Loucy (cell line): ENCODE data around the gene COIL.
A peak's percentile ranks its signal among the peaks of the same experiment; 100 is the strongest.

Experiments used
- H2AFZ ChIP-seq: fragments of 200-600 bp; sonication (generic); 2 replicates; pipeline ENCODE4 v1.6.0; 2016; ENCODE audit warnings: antibody characterized with exemption, mild to moderate bottlenecking, low read length, moderate library complexity
- H3F3A ChIP-seq: fragments of 200-600 bp; 2 replicates; pipeline ENCODE4 v1.6.0; 2016; ENCODE audit warnings: antibody characterized with exemption, low read depth, mild to moderate bottlenecking
- H3K27me3 ChIP-seq: fragments of 200-600 bp; sonication (generic); 2 replicates; pipeline ENCODE4 v1.6.1; 2014; ENCODE audit warnings: low read length, mild to moderate bottlenecking; ENCODE audit not compliant: insufficient read depth, poor library complexity, severe bottlenecking
- H3K36me3 ChIP-seq: fragments of 200-600 bp; sonication (generic); 2 replicates; pipeline ENCODE4 v1.6.1; 2016; ENCODE audit warnings: low read length; ENCODE audit not compliant: insufficient read depth
- H3K4me1 ChIP-seq: fragments of 200-600 bp; sonication (generic); 2 replicates; pipeline ENCODE4 v1.5.1; 2014; ENCODE audit warnings: low read length, mild to moderate bottlenecking; ENCODE audit not compliant: insufficient read depth, poor library complexity, severe bottlenecking
- H3K4me2 ChIP-seq: fragments of 200-600 bp; sonication (generic); 2 replicates; pipeline ENCODE4 v1.6.0; 2014; ENCODE audit warnings: antibody characterized with exemption, low read length, low read depth, mild to moderate bottlenecking; ENCODE audit not compliant: poor library complexity, severe bottlenecking
- H3K4me3 ChIP-seq: fragments of 200-600 bp; sonication (generic); 2 replicates; pipeline ENCODE4 v1.5.1; 2014; ENCODE audit warnings: low read length, mild to moderate bottlenecking, mixed read lengths; ENCODE audit not compliant: poor library complexity, severe bottlenecking
- H3K79me2 ChIP-seq: fragments of 200-600 bp; sonication (generic); 2 replicates; pipeline ENCODE4 v1.6.1; 2014; ENCODE audit warnings: low read length; ENCODE audit not compliant: insufficient read depth
- H3K9ac ChIP-seq: fragments of 200-600 bp; sonication (generic); 2 replicates; pipeline ENCODE4 v1.6.0; 2014; ENCODE audit warnings: mild to moderate bottlenecking, low read depth, low read length, moderate library complexity; ENCODE audit not compliant: poor library complexity, severe bottlenecking
- H3K9me2 ChIP-seq: fragments of 200-600 bp; sonication (generic); replicated peaks from 2 replicates; pipeline ENCODE4 v1.6.1; 2016; ENCODE audit warnings: low read depth, low read length, mixed read lengths
- H3K9me3 ChIP-seq: fragments of 200-600 bp; sonication (generic); 2 replicates; pipeline ENCODE4 v1.6.1; 2014; ENCODE audit warnings: mild to moderate bottlenecking, antibody characterized with exemption, low read length, low read depth; ENCODE audit not compliant: insufficient read depth
- H4K20me1 ChIP-seq: fragments of 200-600 bp; sonication (generic); 2 replicates; pipeline ENCODE4 v1.6.0; 2014; ENCODE audit warnings: antibody characterized with exemption, low read length, mild to moderate bottlenecking; ENCODE audit not compliant: insufficient read depth, poor library complexity, severe bottlenecking
- EZH2phosphoT487 ChIP-seq: fragments of 200-600 bp; IDR thresholded peaks from 2 replicates; pipeline ENCODE4 v1.6.1; 2018; ENCODE audit warnings: antibody characterized with exemption, mild to moderate bottlenecking, moderate library complexity, borderline replicate concordance
- TF ChIP-seq, protein P1 (sequence below): fragments of 200-600 bp; sonication (generic); conservative IDR thresholded peaks from 2 replicates; pipeline ENCODE4 v1.5.1; 2014; ENCODE audit warnings: mild to moderate bottlenecking, antibody characterized with exemption, low read length

COIL gene

DNA sequence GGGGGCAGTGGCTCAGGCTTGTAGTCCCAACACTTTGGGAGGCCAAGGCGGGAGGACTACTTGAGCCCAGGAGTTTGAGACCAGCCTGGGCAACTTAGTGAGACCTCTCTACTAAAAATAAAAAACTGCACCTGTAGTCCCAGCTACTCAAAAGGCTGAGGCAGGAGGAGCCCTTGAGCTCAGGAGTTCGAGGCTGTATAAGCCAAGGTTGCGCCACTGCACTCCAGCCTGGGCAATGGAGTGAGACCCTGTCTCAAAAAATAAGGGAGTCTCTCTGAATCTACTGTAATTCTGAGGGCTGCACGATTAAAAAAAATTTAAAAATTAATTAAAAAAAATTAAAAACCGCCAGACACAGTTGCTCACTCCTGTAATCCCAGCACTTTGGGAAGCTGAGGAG, 3.9 kb downstream of the COIL start:
- TF ChIP-seq, protein P1, sequence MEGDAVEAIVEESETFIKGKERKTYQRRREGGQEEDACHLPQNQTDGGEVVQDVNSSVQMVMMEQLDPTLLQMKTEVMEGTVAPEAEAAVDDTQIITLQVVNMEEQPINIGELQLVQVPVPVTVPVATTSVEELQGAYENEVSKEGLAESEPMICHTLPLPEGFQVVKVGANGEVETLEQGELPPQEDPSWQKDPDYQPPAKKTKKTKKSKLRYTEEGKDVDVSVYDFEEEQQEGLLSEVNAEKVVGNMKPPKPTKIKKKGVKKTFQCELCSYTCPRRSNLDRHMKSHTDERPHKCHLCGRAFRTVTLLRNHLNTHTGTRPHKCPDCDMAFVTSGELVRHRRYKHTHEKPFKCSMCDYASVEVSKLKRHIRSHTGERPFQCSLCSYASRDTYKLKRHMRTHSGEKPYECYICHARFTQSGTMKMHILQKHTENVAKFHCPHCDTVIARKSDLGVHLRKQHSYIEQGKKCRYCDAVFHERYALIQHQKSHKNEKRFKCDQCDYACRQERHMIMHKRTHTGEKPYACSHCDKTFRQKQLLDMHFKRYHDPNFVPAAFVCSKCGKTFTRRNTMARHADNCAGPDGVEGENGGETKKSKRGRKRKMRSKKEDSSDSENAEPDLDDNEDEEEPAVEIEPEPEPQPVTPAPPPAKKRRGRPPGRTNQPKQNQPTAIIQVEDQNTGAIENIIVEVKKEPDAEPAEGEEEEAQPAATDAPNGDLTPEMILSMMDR = no peak
- no peak for TF ChIP-seq EZH2phosphoT487
- Histone ChIP-seq H3K4me2 (peak overlapping the region; percentile 53), H4K20me1 (peaks cover 34% of the 10 kb centered on the region), H3K9me2 (no peaks in the 10 kb centered on the region), H3F3A (no peaks in the 10 kb centered on the region), H3K4me3 (peak overlapping the region; percentile 15), H3K4me1 (peaks cover 43% of the 10 kb centered on the region), H2AFZ (no peak overlapping the region), H3K27me3 (no peaks in the 10 kb centered on the region), H3K9me3 (no peaks in the 10 kb centered on the region), H3K9ac (no peak overlapping the region), H3K79me2 (peaks cover 75% of the 10 kb centered on the region), H3K36me3 (no peaks in the 10 kb centered on the region)

DNA sequence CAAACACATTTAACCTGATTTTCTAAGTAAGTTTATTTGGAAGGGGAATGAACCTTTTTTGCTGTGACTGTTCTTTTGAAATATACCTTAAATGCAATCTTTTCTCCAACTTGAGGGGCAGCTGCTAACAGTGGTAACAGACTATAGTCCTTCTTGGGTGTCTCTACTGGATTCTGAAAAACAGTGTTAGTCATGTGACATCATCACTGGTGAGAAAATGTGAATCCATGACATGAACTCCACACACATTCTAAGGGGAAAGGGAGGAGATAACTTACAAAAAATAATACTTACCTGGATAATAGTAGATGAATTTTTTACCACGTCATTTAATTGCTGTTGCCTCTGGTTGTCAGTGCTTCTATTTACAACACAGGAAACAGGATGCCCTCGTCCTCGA, 11.3 kb downstream of the COIL start:
- peaks cover 46% of the 10 kb centered on the region for H3K36me3 ChIP-seq
- H3K4me2 ChIP-seq = no peak overlapping the region
- H3K9ac ChIP-seq = no peak overlapping the region
- H3K9me2 ChIP-seq = no peaks in the 10 kb centered on the region
- no peak for TF ChIP-seq EZH2phosphoT487
- TF ChIP-seq, protein P1 = no peak
- no peaks in the 10 kb centered on the region for H3K9me3 ChIP-seq
- H3K27me3 ChIP-seq = no peaks in the 10 kb centered on the region
- no peaks in the 10 kb centered on the region for H3F3A ChIP-seq
- H3K79me2 ChIP-seq = peaks cover 44% of the 10 kb centered on the region
- peaks cover 15% of the 10 kb centered on the region for H4K20me1 ChIP-seq
- no peak overlapping the region for H2AFZ ChIP-seq
- H3K4me3 ChIP-seq = no peak overlapping the region
- peaks cover 13% of the 10 kb centered on the region for H3K4me1 ChIP-seq

DNA sequence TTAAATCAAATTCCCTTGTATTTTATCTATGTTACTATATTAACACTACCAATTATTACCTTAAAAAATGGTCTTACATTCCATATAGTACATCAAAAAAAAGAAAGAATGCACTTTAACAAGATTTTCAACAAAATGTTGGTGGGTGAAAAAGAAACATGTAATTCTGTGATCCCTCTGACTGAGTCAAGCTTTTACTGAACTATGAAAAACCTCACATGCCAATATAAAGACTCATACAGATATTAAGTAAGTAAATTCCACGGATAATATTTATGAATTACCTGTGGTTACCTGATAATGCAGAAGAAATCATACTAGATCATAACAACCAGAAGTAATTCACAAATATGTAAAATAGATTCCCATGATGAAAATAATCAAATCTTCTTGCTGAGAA, 12.4 kb downstream of the COIL start:
- TF ChIP-seq EZH2phosphoT487 = no peak
- TF ChIP-seq, protein P1 = no peak
- Histone ChIP-seq H3K79me2 (peaks cover 35% of the 10 kb centered on the region; the same call in 1 of the 2 replicates), H4K20me1 (peaks cover 15% of the 10 kb centered on the region), H3K36me3 (peaks cover 53% of the 10 kb centered on the region), H3F3A (no peaks in the 10 kb centered on the region), H3K9ac (no peak overlapping the region), H3K9me2 (no peaks in the 10 kb centered on the region), H3K4me2 (no peak overlapping the region), H2AFZ (no peak overlapping the region), H3K9me3 (no peaks in the 10 kb centered on the region), H3K4me3 (no peak overlapping the region), H3K27me3 (no peaks in the 10 kb centered on the region), H3K4me1 (peaks cover 13% of the 10 kb centered on the region)
